GM12878 (cell line): ENCODE data around the gene PITPNC1. TPM values are rescaled to one million over a fixed set of nuclear protein-coding genes. Genes with fewer than 3 reads are reported as not detected.

Experiments
- ATF2 ChIP-seq: IDR thresholded peaks from 2 replicates; pipeline ENCODE4 v1.6.1; 2012; ENCODE audit warnings: low read length, inconsistent platforms
- CHD4 ChIP-seq: fragments of 200-600 bp; sonication (generic); IDR thresholded peaks from 2 replicates; pipeline ENCODE4 v1.6.1; 2016; ENCODE audit warnings: mild to moderate bottlenecking
- E2F8 ChIP-seq: fragments of 450-650 bp; IDR thresholded peaks from 2 replicates; pipeline ENCODE4 v1.6.1; 2018; ENCODE audit warnings: mild to moderate bottlenecking, low read depth, moderate library complexity; ENCODE audit not compliant: partially characterized antibody
- IKZF1 ChIP-seq: fragments of 450-650 bp; conservative IDR thresholded peaks from 2 replicates; pipeline ENCODE4 v1.6.1; 2017; ENCODE audit warnings: antibody characterized with exemption, mild to moderate bottlenecking
- MTA3 ChIP-seq: IDR thresholded peaks from 2 replicates; pipeline ENCODE4 v1.6.1; 2012; ENCODE audit warnings: low read length, inconsistent platforms, borderline replicate concordance
- NFYA ChIP-seq: IDR thresholded peaks from 2 replicates; pipeline ENCODE4 v1.6.1; 2011; ENCODE audit warnings: low read depth, mild to moderate bottlenecking, low read length, improper control_type of control experiment, borderline replicate concordance
- NKRF ChIP-seq: fragments of 450-650 bp; conservative IDR thresholded peaks from 2 replicates; pipeline ENCODE4 v1.6.1; 2017; ENCODE audit warnings: mild to moderate bottlenecking, moderate library complexity
- PBX3 ChIP-seq: IDR thresholded peaks from 2 replicates; pipeline ENCODE4 v1.6.1; 2011; ENCODE audit warnings: mild to moderate bottlenecking, low read depth, low read length, moderate library complexity; ENCODE audit not compliant: insufficient replicate concordance
- PKNOX1 ChIP-seq: fragments of 450-650 bp; IDR thresholded peaks from 2 replicates; pipeline ENCODE4 v1.6.1; 2016; ENCODE audit warnings: mild to moderate bottlenecking
- POLR2AphosphoS5 ChIP-seq: IDR thresholded peaks from 2 replicates; pipeline ENCODE4 v1.6.1; 2011; ENCODE audit warnings: mild to moderate bottlenecking, low read length, inconsistent platforms
- RELA ChIP-seq: fragments of 450-650 bp; IDR thresholded peaks from 2 replicates; pipeline ENCODE4 v1.8.0; 2014; ENCODE audit warnings: borderline replicate concordance; ENCODE audit not compliant: partially characterized antibody
- SMC3 ChIP-seq: IDR thresholded peaks from 2 replicates; pipeline ENCODE4 v1.6.1; 2011; ENCODE audit warnings: low read length, improper control_type of control experiment, borderline replicate concordance
- TCF12 ChIP-seq: IDR thresholded peaks from 2 replicates; pipeline ENCODE4 v1.6.1; 2011; ENCODE audit warnings: low read depth, mild to moderate bottlenecking, low read length
- WRNIP1 ChIP-seq: IDR thresholded peaks from 2 replicates; pipeline ENCODE4 v1.6.1; 2011; ENCODE audit warnings: low read depth, low read length, improper control_type of control experiment, borderline replicate concordance
- ZBED1 ChIP-seq: IDR thresholded peaks from 2 replicates; pipeline ENCODE4 v1.6.1; 2016; ENCODE audit warnings: borderline replicate concordance
- ZBTB40 ChIP-seq: fragments of 450-650 bp; IDR thresholded peaks from 2 replicates; pipeline ENCODE4 v1.6.1; 2016; ENCODE audit warnings: mild to moderate bottlenecking, moderate library complexity, borderline replicate concordance
- polyA plus RNA-seq, 11 experiments: library from polyadenylated mRNA; depleted of rRNA in 4 of 11; unstranded in 6 of 11; stranded (reverse) in 5 of 11; fragments of >200 nt; fragmentation: Nextera tagmentation in 4 of 11; fragmentation: Illumina TruSeq in 1 of 11; extraction: Ambion mirVana in 4 of 11; extraction: Trizol in 1 of 11; gene quantifications; 1 replicate in 1 of 11; 2 replicates in 10 of 11; pipeline versions ENCODE4 v1.2.1 to v1.2.3, GENCODE V29; 2011 to 2016; ENCODE audit warnings: inconsistent platforms in 2 of 11, missing spikeins in 2 of 11, low read depth in 1 of 11
- total RNA-seq, 4 experiments: library from RNA; depleted of rRNA in 3 of 4; stranded (reverse); fragments of >200 nt in 3 of 4; fragmentation: Illumina TruSeq in 1 of 4; extraction: Trizol in 1 of 4; gene quantifications; 2 replicates each; pipeline versions ENCODE4 v1.2.1 to v1.2.3, GENCODE V29; 2013 to 2021

The PITPNC1 gene
- total and polyA plus RNA-seq, 10 of the 15 experiments (the other 5 are each of a cell fraction or from before 2014, with no cell fraction given) = 12.2 to 62.4 (median 47.3) TPM

- no peak for TF ChIP-seq PBX3
- TF ChIP-seq WRNIP1 = no peak
- no peak for TF ChIP-seq MTA3
- TF ChIP-seq RELA = no peak
- peak; percentile 78 for TF ChIP-seq IKZF1
- TF ChIP-seq SMC3 = peak; percentile 17; the same call in 1 of the 2 replicates
- TF ChIP-seq E2F8 = no peak
- peak; percentile 54; the same call in 1 of the 2 replicates for TF ChIP-seq POLR2AphosphoS5
- TF ChIP-seq TCF12 = no peak
- peak; percentile 94 for TF ChIP-seq ATF2
- TF ChIP-seq CHD4 = no peak
- peak; percentile 39; the same call in 1 of the 2 replicates for TF ChIP-seq PKNOX1
- TF ChIP-seq ZBTB40 = no peak
- no peak for TF ChIP-seq NKRF
- TF ChIP-seq NFYA = no peak
- peak; percentile 95; the same call in 1 of the 2 replicates for TF ChIP-seq ZBED1
Observed at GRCh38 chr17:67390646-67391361, 13.7 kb downstream of the PITPNC1 start (continued).
